Kidney capillary endothelial cell (primary cell): ENCODE results near the gene TSPAN31.

ENCODE experiments used
- DNase-seq: peaks from one replicate; pipeline ENCODE4 v3.0.0-alpha.2; 2018; ENCODE audit warnings: low spot score

TSPAN31 gene

GRCh38 chr12:57722716-57723629 lies 21.9 kb upstream of the TSPAN31 start:
- no peak for DNase-seq

- DNase-seq, result no peak
These were observed 21.2 kb upstream of the TSPAN31 start for GRCh38 chr12:57723630-57723962.

- DNase-seq, result no peak
These were observed 20.6 kb upstream of the TSPAN31 start for GRCh38 chr12:57724003-57724935.

- DNase-seq, result no peak
These were observed 19.7 kb upstream of the TSPAN31 start for GRCh38 chr12:57724936-57725740.

GRCh38 chr12:57725851-57726150 lies 19.0 kb upstream of the TSPAN31 start:
- DNase-seq, result no peak

- peak; percentile 80 for DNase-seq
These were observed 18.5 kb upstream of the TSPAN31 start for GRCh38 chr12:57726151-57726883.

GRCh38 chr12:57726884-57727757 lies 17.7 kb upstream of the TSPAN31 start:
- DNase-seq, result no peak

GRCh38 chr12:57727758-57728395 lies 17.0 kb upstream of the TSPAN31 start:
- no peak for DNase-seq

GRCh38 chr12:57729321-57729844 lies 15.5 kb upstream of the TSPAN31 start:
- no peak for DNase-seq

GRCh38 chr12:57730336-57731067 lies 14.3 kb upstream of the TSPAN31 start:
- no peak for DNase-seq

GRCh38 chr12:57731411-57732080 lies 13.3 kb upstream of the TSPAN31 start:
- DNase-seq, result no peak

- DNase-seq, result no peak
These were observed 12.6 kb upstream of the TSPAN31 start for GRCh38 chr12:57732270-57732669.

- no peak for DNase-seq
These were observed 11.9 kb upstream of the TSPAN31 start for GRCh38 chr12:57732726-57733593.

GRCh38 chr12:57733928-57734327 lies 10.9 kb upstream of the TSPAN31 start:
- no peak for DNase-seq

GRCh38 chr12:57734591-57734990 lies 10.2 kb upstream of the TSPAN31 start:
- DNase-seq, result no peak

GRCh38 chr12:57735198-57735855 lies 9.5 kb upstream of the TSPAN31 start:
- no peak for DNase-seq
